Endometrium (tissue), 2 donors: Measurements from ENCODE around the gene RPA4.
"Not testable (repeated sequence)": the region's sequence is repeated elsewhere in the genome, so short reads cannot be mapped to it uniquely, and the experiment has no call there.

Experiments used
- FAIRE-seq: peaks from 2 replicates; lab custom pipeline; 2012; peaks lifted over from hg19 to GRCh38; lab: Jason Lieb, UNC
- donor health status: control.
- donor health status: control.

The RPA4 gene, protein sequence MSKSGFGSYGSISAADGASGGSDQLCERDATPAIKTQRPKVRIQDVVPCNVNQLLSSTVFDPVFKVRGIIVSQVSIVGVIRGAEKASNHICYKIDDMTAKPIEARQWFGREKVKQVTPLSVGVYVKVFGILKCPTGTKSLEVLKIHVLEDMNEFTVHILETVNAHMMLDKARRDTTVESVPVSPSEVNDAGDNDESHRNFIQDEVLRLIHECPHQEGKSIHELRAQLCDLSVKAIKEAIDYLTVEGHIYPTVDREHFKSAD

DNA sequence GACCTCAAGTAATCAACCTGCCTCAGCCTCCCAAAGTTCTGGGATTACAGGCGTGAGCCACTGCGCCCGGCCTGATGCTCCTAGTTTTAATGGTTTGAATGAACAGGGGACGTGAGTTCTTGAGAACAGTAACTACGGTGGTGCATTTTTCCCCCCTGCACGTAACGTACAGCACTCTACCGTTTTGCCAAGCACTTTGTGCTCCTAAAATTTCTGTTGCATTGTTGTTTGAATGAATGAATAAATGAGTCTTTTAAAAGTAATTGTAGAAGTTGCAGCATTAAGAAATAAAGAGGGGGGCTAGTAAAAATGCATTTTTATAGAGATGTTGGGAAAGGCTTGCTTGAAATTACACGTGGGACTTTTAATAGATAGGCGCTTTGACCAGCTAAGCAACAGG is at the start of gene RPA4:
RPA4 (plus strand) TSS at position 301 of the 400 bp plus-strand sequence. CDS start 403 bp downstream, outside the sequence.
- no peak for FAIRE-seq

DNA sequence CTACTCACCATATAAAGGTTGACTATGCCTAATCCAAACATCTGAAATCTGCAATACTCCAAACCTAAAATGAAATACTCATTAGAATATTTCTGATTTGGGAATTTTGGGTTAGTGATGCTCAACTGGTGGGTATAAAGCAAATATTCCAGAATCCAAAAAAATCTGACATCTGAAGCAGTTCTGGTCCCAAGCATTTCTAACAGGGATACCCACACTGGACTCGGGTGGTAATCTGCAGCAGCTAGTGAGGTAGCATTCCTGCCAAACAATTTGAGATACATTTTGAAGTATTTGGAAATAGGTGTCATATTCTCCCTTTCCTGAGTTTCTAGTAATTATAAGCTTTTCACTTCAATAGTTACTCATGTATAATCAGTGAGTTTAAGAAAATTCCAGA is 49.6 kb upstream of the RPA4 start:
- no peak for FAIRE-seq

DNA sequence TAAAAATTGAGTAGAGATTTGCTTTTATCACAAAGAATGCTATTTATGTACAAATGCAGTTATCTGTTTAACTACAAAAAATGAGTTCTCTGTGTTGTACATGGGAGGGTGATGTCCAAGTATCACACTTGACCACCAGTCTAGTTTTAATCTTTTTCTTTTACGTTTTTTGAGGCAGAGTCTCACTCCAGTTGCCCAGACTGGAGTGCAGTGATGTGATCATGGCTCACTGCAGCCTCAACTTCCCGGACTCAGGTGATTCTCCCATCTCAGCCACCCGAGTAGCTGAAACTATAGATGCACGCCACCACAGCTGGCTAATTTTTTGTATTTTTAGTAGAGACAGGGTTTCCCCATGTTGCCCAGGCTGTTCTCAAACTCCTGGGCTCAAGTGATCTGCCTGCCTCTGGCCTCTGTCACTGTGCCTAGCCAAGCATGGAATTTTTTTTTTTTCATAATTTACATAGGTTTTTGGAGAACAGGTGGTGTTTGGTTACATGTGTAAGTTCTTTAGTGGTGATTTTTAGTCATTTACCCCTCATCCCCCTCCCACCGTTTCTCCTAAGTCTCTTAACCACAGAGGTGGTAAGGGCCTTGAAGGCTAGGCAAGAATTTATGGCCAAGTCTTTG is 47.9 kb upstream of the RPA4 start:
- FAIRE-seq: no peak

DNA sequence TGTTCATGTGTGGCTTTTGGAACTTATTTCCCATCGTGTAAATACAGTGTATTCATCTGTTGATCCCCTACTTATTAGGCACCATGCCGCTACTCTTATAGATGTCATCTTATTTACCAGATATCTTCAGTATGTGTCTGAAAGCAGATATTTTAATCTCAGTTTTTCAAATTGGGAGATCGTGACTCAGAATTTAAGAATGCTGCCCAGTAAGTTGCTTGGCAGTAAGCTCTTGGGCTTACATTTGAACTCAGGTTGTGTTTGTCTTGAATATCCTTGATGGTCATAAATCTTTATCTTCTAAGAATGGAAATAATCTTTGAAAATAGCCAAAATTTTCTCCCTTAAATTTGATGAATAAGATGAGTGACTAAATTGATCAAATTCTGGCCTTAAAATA is 45.9 kb upstream of the RPA4 start:
- no peak for FAIRE-seq

DNA sequence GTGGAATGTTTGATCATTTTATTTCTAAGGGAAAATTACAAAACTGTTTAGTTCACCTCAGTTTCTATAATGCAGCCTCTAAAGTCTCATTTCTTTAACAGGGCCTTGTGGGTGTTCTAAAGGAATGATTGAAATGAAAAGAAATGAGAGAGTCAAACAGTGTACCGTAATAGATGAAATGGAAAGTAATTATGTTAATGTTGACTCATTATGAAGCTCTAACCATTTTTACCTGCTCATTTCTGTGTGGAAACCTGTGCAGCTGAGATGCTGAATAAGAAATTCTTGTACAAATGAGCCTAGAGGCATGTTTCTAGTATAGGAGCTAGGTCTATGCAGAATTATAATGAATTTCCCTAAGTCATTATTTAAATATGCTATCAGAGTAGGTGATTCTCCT is 45.2 kb upstream of the RPA4 start:
- no peak for FAIRE-seq

DNA sequence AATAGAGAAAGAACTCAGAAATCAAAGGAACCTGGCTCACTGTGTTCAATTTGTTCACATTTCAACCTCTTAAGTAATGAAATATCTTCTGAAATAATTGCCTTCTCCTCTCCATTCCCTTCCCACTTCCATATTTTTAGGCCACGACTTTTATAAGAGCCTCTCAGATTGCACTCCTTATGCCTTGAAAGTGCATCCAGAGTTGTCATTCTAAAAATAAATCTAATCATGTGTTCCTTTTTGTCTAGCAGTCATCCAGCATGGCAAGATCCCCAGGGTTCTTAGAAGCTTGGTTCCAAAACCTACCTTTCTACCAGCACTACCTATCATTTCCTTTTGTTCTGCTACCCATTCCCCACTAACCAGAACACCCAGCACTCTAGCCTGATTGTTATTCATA is 42.4 kb upstream of the RPA4 start:
- FAIRE-seq: no peak

DNA sequence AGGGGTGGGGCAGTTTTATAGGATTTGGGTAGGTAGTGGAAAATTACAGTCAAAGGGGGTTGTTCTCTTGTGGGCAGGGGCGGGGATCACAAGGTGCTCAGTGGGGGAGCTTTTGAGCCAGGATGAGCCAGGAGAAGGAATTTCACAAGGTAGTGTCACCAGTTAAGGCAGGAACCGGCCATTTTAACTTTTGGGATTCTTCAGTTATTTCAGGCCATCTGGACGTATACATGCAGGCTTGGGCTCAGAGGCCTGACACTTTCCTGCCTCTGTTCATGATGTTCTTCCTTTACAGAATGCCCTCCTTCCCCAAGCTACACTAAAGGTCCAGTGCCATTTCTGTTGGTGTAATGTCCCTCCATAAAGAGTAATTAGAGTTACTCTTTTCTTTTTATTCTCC is 41.8 kb upstream of the RPA4 start:
- FAIRE-seq: not testable (repeated sequence)

DNA sequence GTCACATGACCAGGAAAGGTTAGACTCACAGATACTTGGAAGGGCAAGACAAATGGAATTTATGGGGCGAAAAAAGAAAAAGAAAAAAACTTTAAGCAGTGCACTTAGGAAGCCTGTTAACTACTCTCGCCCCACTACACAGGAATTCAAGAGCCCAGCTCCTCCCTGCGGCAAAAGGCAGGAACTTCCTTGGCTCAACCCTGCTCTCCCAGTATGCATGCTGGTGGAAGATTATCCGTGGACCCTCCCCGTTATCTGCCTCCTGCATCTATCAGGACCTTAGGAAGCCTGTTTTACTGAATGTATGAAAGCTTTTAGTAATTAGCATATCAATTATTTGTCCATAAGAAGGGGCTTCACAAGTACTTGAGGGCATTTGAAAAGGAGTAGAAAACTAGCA is 40.1 kb upstream of the RPA4 start:
- FAIRE-seq: no peak

DNA sequence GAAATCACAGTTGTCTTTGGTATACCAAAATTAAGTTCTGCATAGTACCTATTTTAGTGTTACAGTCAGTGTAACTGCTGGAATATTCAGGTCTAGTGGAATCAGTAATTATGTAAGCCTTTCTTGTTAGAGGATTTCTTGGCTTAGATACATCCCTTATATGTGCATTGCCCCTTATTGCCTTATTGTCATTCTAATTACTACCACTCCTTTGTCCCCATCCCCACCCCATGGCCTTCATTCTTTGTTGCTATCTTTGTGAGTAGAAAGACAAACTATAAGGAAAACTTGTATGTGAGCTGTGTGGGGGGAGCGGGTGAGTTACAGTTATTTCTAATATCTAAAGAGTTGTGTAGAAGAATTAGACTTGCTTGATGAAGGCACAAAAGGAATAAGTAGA is 36.9 kb upstream of the RPA4 start:
- FAIRE-seq: no peak

DNA sequence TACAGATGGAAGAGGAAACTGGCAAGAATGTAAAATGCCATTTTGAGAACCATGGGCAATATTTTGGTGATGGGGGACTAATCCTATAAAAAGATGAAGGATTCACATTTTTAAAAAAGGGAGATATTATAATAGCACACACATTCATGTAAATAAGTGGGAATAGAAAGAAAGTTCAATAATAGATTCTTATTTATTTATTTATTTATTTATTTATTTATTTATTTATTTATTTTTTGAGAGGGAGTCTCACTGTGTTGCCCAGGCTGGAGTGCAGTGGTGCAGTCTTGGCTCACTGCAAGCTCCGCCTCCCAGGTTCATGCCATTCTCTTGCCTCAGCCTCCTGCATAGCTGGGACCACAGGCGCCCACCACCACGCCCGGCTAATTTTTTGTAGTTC is 24.3 kb upstream of the RPA4 start:
- not testable (repeated sequence) for FAIRE-seq

DNA sequence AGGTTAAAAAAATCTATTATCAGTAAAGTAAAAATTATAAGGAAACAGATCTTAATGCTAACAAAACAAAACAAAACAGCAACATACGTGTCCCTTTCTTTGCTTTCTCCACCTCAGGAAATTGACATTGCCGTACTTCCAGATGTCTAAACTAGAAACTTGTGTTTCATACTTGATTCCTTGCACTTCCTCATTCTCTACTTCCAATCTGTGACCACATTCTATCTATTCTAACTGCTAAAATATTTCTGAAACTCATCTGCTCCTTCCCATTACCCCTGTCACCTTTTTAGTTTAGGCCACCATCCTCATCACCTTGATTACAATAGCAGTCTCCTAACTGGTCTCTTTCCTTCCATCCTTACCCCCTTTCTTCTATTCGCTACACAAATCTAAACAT is 22.5 kb upstream of the RPA4 start:
- no peak for FAIRE-seq

DNA sequence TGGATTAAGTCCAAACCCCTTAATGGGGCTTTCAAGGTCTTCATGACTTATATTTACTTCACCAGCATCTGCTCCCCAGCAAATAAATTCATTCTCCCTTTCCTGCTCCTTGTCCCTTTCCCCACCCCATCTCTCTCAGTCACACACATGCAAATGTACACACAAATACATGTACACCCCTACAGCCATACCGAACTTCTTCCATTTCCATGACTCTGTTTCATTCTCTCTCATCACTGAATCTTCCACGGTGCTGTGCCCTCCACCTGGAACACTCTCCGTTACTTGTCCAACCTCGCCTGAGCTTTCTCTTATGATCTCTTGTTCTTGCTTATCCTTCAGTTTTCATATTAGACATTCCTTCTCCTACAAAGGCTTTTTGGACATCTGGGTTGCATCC is 22.0 kb upstream of the RPA4 start:
- FAIRE-seq: no peak

DNA sequence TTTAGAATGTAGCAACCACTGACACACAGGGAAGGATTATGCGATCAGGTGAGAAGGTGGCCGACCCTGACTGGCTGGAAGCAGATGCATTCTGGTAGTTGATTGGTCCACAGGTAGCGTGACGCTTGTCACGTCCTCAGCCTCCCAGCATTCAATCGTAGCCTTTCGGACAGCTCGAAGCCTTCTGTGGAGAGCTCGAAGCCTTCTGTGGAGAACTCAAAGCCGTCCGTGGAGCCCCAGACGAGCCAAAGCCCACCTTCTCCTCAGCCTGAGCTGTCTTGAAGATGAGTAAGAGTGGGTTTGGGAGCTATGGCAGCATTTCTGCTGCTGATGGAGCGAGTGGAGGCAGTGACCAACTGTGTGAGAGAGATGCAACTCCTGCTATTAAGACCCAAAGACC is 319 bp downstream of the RPA4 start:
- FAIRE-seq: no peak

DNA sequence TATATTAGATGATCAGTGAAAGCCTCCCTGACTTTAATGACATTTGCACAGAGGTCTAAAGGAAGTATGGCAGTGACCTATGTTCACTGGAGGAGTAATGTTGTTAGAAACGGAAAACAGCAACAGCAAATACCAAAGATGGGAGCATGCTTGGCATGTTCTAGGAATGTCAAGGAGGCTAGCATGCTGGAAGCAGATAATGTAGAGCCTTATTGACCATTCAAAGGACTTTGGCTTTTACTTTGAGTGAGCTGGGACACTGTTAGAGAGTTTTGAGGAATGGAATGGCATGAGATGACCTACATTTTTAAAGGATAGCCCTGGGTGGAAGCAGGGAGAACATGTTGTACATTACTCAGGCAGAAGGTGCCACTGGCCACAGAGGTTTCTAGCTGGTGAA is 6.0 kb downstream of the RPA4 start:
- FAIRE-seq: no peak

DNA sequence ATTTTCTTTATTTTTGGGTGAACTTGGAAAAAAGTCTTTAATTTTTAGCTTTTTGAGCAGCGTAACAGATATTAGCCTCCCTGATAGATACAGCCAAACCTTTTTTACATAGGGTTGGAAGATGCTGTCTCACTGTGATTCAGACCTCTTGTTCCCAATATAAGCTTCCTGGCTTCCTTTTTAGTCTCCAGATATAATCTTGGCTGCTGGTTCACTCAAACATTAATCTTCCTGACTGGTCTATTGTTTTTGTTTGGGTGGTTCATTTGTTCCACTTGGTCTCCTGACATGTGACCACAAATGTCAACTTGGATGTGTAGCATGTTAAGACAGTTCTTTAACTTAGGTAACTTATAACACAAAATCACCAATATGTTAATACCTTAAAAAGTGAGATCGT is 23.0 kb downstream of the RPA4 start:
- no peak for FAIRE-seq

DNA sequence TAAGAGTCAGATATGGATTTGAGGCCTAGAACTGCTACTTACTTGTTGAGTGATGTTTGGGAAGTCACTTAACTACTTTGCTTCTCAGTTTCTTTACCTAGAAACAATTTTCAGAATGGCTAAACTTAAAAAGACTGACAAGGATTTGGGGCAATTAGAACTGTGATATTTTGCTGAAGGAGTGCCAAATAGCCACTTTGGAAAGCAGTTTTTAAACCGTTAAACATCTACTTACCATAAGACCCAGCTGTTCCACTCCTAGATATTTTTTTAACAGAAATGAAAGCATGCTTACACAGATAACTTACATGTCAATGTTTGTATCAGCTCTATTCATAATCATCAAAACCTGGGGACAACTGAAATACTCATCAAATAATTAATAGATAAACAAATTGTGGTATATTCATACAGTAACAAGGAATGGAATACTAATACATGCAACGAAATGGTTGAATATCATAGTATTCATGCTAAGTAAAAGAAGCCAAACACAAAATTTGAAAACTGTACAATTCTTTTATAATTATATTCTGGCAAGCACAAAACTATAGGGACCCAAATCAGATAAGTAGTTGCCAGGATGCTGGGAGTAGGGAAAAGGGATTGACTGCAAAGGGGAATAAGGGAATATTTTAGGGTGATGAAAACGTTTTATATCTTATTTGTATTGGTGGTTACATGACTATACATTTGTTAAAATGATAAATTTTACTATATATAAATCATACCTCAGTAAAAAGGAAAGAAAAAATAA is 24.0 kb downstream of the RPA4 start:
- FAIRE-seq: no peak

DNA sequence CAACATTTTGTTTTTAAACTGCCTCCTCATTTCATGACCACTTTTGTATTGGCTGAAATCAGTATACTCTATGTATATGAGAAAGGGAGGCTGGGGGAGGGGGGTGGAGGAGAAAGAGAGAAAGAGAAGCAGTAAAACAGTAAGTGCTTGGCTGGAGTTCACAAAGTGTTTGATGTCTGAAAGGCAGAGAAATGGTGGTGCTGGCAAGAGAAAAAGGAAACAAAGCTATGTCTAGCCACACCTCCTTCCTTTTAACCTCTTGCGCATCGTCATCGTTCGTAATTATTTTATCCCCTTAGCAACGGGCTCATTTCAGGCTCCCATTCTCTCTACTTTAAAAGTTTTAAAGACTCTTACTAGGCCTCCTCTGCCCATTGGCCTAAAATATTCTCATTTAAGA is 25.6 kb downstream of the RPA4 start:
- no peak for FAIRE-seq

DNA sequence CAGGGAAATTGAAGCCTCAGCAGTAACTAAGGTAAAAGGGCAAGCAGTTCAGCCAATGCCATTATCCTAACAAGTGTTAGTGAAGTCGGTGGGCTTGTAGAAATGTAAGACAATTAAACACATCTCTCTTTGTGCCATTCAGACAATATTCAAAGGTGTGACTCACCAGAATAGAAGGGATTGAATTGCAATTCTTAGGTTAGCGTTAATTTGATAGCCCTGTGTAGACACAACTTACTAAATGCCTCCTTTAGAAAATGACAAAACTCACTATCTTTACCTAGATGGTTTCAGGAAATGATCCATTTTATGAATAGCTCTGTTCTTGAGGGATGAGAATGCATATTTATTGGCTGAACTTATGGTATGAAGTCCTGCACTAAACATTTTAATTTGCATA is 35.2 kb downstream of the RPA4 start:
- no peak for FAIRE-seq

DNA sequence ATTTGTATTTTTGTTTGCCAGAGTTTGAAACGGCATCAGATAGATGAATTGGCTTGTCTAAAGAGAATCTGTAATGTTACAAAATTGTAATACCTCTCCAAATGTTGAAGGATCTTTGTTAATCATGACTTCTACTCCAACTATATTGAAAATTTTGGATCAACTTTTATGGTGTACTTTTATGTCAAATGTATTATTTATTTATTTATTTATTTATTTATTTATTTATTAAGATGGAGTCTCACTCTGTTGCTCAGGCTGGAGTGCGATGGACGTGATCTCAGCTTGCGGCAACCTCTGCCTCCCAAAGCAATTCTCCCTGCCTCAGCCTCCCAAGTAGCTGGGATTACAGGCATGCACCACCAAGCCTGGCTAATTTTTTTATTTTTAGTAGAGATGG is 36.0 kb downstream of the RPA4 start:
- no peak for FAIRE-seq

DNA sequence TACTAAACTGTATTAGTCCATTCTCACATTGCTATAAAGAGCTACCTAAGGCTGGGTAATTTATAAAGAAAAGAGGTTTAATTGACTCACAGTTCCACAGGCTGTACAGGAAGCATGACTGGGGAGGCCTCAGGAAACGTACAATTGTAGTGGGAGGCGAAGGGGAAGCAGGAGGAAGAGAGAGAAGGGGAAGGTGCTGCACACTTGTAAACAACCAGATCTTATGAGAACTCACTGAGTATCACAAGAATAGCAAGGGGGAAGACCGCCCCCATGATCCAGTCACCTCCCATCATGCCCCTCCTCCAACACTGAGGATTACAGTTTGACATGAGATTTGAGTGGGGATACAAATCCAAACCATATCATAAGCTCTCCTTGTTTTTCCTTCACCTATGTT is 40.9 kb downstream of the RPA4 start:
- no peak for FAIRE-seq

DNA sequence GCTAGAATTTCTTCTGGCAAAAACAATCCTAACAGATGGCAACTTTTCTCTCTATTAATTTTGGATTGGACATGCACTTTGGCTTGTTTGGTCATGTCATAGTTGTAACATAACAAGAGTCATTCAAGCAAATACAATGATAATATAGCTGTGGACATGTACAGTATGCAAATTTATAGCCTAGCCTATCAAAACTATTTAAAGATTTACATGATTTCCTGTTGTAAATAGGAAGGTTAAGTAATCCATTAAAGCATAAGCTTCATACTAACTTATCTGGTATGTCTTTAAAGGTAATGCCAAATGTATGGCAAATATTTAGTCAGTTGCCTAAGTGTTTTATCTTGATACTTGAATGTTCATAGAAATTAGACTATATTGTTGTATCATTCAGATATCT is 45.3 kb downstream of the RPA4 start:
- FAIRE-seq: no peak
